Stimulated activated CD4-positive, alpha-beta T cell treated with anti-CD3 and anti-CD28 coated beads, Interleukin-2, amount 100 ng/mL, for 24 hours (primary cell): ENCODE data around the gene SLC16A3.

Experiments
- DNase-seq, 2 donors: peaks; one replicate each; pipeline ENCODE4 v3.0.0-alpha.2; 2020

Gene SLC16A3

DNA sequence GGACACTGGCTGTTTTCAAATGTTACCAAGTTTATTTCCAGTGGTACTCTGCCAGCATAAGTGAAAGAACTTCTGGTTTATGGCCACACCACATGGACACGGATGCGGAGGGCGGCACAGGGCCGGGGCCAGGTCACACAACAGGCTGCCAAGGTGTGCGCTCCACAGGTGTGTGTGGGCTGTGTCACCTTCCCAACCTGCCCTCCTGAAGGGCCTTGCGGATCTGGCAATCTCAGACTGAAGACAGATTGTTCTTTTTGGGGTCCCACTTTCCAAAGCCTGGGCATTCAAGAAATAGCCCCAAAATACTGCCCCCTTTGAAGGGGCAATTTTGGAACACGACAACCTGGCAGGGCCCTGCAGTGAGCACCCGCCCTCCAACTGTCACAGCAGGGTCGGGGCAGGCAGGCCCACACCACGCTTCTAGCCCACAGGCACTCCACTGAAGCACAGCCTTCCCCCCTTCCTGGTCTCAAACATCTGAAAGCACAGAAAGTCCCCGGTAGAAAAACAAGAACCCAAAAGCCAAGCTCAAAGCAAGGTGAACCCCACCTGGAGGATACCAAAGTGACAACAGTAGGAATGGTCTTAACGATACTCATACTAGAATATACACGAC, 41.1 kb downstream of the SLC16A3 start:
- DNase-seq, result no peak

DNA sequence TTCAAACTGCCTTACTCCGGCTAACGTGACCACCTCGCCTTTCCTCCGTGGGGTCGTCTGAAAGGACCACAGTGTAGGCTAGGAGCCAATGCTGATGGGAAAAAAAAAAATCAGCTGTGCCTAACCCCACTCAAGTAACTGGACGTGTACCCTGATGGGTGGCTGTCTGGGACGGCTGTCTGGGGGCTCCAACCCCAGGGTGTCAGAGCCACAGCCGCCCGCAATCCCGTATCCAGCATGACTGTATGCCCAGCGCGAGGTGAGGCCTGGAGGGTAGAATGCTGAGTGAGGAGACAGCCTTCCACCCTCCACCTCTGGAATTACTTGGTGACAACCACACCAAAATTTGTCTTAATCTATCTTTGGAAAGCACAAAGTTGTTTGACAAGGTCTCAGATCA, 41.8 kb downstream of the SLC16A3 start:
- no peak for DNase-seq

DNA sequence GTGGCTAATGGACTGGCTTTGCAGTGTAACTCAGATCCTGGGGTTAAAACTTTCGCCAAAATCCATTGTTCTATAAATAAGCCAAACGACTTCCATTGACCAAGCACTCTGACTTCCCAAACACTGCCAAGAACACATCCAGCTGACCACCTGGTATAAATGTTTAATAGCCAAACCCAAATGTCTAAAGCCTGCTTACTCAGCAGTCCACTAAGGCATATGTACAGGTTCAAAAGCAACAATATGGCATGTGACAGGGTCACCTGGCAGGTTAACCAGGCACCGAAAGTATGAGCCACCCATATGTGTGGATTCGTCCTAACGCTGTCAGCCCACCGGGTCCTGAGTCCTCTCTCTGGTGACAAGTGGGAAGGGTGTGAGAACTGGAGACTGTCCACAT, 42.6 kb downstream of the SLC16A3 start:
- DNase-seq, result no peak

DNA sequence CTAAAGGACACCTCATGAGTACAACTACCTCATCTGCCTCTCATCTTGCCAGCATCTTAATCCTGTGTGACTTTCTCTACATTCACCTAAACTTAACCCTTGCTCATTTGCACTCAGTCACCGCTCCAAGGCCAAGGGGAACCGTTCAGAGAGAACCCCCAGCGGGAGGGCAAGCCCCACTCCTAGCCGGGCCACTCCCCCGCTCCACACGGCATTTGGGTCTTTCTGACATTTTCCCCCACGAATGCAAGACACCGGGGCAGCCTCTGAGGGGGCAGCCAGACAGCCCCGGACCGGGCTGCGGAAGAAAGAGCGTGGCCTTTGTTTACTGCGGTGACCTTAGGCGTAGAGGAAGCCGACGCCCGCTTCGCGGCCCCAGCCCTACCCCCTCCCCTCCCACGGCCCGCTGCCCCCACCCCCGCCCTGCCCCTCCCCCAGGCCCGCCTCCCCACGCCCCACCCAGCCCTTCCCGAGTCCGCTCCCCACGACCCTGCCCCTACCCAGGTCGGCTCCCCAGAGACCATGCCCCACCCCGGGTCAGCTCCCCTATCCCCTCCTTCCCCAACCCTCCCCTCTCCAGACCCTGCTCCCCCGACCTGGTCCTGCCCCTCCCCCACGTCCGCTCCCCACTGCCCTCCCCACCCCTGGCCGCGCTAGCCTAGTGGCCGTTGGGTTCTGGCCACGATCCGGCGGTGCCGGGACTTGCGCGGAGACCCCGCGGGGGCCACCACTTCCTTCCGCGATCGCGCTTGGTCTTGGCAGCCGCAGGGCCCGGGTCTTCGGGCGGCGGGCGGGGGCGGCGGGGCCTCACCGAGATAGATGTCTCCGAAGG, 43.9 kb downstream of the SLC16A3 start:
- peak; percentile 38 to 42 for DNase-seq

DNA sequence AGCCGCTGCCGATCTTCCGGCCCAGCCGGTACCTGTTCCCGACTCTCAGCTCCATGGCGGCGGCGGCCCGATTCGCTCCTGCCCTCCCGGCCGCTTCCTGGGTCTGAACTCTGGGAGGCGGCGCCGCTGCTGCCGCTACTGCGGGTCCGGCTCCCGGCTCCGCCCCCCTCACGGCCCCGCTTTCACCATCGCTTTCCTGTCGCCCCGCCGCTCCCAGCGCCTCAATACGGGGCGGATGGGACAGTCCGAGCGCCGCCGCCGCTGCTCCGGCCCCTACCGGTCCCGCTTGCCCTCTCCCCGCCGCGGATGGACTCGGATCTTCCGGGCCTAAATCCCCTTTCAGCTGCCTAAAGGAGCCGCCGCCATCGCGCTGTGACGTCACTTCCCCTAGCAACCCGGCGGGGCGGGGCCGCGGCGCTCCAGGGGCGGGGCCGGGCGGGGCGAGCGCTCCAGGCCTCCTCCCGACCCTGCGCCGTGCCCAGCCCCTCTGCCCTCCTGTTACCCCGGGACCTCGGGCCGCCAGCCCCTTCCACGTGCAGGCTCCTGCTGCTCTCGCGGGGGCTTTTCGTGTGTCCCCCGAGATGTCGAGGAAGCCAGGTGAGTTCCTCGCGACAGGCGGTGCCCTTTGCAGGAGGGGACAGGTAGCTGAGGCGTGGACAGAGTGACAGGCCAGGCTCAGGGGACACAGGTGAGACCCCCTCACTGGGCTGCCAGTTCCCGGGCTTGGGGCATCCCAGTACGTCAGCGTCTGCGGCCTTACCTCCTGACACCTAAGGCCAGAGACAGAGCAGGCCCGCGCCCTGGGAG, 44.7 kb downstream of the SLC16A3 start, which contains the start of gene CSNK1D:
CSNK1D (minus strand) TSS at position 374 of the 807 bp plus-strand sequence; CDS start at position 55, 319 bp downstream.
- peak; percentile 95 to 96 for DNase-seq

DNA sequence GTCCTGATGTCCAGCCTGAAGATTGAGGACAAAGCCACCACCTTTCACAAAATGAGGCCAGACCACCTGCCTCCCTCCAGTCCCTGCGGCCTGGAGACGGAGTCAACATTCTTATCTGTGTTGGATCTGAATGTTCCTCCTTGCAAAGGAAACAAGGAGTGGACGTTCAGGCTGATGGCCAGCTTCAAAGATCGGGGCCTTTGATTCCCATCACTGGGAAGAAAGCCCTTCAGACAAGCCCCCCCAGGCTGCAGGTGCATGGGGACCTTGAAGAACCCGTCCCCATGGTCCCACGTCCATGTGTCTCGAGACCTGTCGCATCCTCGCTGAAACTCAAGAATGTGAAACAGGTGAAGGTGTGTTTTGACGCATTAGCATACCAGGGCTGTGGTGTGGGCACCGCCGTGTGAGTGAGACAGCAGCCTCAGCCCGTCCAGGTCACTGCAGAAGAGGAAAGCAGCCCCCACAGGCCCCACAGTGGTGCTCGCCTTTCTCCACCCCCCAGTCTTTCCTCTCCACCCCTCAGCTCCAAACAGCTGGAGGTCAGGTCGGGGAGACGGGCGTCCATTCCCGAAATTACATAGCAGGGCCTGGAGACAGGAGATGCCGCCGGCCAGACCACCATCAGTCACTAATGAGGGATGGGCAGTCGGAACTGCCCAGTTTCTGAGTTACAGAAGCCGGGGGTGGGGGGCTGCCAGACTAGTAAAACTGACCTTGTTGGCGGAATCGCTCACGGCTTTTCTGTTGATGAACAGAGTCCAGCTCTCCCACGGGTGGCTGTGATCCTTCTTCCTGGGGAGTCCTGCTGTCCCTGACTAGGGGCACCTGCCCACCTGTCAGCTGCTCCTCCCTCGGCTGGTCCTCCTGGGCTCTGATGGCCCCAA, 45.5 kb downstream of the SLC16A3 start:
- no peak for DNase-seq

DNA sequence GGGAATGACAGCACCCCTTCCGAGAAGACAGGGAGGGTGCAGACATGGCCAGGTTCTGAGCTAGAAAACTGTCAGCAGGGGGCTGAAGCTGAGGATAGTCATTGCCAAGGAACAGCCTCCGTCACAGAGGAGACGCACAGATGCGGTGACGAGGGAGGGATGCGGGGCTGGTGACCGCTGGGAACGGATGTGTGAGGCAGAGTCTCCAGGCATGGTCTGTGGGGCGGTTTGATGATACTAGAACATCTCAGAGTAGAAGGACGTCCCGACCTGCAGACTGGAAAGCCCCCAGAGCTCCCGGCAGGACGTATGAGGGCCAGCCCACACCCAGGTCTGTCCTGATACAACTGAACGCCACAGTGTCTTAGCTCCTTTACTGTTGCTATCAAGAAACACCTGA, 46.5 kb downstream of the SLC16A3 start:
- no peak for DNase-seq

DNA sequence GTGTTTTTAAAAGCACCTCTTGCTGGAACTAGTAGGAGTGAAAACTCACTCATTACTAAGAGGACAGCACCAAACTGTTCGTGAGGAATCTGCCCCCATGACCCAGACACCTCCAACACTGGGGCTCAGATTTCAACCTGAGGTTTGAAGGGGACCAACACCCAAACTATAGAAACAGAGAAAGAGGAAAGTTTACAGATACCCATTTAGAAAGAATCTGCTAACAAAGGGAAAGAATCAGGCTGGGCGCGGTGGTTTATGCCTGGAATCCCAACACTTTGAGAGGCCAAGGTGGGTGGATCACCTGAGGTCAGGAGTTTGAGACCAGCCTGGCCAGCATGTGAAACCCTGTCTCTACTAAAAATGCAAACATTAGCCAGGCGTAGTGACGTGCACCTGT, 48.1 kb downstream of the SLC16A3 start:
- no peak for DNase-seq

DNA sequence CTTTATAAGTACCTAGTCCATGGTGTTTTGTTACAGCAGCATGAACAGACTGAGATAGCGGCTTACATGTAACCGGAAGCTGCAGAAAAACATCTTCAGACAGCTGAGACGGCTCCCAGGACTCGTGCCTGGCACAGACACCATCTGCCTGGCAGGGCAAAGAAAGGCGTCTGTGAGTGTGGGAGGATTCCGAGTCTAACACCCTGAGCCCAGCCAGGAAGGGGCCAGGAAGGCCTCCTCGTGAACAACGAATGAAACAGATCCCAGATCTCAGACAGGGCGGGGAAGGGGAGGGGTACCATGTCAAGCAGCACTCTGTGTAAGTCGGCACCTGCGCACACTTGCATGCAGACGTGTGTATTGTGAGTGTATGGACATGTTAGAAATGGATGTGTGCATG, 49.0 kb downstream of the SLC16A3 start:
- DNase-seq, result no peak

DNA sequence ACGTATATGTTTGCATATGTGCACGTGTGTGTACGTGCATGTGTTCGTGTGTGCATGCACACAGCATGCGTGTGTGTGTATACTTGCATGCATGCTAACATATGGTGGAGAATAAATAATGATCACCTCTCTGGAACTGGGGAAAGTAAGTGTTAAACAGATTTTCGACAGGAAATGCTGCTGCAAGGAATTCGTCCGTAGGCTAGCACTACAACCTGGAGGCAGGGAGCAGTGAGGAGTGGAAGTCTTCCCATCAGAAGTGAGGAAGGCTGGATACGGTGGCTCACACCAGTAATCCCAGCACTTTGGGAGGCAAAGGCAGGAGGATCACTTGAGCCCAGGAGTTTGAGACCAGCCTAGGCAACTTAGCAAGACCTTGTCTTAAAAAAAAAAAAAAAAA, 49.5 kb downstream of the SLC16A3 start:
- no peak for DNase-seq

DNA sequence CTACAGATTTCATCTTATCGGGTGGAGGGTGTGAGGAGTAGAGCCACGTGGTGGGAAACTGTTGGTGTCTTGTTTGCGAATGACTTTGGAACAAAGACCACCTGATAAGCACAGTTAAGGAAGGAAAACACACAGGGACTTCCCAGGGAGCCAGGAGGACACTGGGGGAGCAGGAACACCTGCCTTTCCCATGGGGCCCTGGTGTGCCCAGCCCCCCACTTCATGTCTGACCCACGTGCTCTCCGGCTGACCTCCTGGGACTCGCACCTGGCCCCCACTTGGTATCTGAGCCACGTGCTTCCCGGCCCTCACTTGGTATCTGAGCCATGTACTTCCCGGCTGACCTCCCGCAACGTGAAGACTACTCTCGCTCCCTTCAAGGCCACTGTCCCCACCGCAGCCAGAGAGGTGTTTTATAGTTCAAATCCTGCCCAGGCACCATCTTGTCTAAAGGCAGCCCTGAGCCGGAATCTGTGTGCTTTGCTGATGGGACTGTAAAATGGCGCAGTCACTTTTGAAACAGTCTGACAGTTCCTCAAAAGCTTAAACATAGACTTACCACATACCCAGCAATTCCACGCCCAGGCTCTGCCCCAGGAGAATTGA, 50.0 kb downstream of the SLC16A3 start:
- DNase-seq, result no peak

DNA sequence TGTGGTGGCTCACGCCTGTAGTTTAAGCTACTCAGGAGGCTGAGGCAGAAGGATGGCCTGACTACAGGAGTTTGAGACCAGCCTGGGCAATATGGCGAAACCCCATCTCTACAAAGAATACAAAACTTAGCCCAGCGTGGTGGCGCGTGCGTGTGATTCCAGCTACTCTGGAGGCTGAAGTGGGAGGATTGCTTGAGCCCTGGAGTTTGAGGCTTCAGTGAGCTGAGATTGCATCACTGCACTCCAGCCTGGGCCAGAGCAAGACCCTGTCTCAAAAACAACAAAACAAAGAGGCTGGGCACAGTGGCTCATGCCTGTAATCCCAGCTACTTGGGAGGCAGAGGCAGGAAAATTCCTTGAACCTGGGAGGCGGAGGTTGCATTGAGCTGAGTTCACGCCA, 51.7 kb downstream of the SLC16A3 start:
- DNase-seq, result no peak

DNA sequence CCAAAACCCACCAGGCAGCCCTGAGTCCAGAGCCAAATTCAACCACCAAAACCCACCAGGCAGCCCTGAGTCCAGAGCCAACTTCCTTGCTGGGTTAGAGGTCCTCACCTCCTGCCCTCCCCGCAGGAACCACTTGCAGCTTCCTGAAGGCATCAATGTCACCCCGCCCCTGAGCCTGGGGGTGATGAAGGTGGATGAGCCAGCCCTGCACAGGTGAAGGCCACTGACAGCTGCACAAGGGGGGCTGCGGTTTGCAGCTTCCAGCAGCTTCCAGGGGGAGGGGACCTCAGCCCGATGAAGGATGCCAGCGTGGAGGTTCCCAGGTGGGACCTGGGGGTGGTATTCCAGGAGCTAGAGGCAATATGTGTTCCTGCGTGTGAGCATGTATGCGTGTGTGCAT, 52.2 kb downstream of the SLC16A3 start:
- DNase-seq, result no peak

DNA sequence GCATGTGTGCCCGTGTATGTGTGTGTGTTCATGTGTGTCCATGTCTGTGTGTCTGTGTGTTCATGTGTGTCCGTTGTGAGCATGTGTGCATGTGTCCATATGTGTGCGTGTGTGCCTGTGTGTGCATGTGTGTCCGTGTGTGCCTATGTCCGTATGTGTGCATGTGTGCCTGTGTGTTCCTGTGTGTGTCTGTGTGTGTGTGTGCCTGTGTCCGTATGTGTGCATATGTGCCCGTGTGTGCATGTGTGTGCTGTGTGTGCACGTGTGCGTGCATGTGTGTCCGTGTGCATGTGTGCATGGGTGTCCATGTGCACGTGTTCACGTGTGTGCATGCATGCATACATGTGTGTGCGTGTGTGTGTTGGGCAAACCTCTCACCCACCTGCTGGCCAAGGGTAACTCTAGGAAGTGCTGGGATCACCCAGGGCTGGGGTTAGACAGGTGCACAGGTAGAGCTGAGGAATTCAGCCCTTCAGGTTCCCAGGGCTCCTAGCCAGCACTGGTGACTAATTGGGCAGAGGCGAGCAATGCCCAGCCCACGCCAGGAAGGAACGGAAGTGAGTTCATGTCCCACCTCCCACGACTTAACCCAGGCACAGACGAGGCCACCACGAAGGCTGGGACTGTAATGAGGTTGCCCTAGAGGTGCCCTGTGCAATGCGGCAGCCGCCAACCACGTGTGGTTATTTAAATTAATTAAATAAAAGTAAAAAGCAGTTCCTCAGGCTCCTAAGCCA, 52.8 kb downstream of the SLC16A3 start:
- DNase-seq, result peak; percentile 62 to 68

DNA sequence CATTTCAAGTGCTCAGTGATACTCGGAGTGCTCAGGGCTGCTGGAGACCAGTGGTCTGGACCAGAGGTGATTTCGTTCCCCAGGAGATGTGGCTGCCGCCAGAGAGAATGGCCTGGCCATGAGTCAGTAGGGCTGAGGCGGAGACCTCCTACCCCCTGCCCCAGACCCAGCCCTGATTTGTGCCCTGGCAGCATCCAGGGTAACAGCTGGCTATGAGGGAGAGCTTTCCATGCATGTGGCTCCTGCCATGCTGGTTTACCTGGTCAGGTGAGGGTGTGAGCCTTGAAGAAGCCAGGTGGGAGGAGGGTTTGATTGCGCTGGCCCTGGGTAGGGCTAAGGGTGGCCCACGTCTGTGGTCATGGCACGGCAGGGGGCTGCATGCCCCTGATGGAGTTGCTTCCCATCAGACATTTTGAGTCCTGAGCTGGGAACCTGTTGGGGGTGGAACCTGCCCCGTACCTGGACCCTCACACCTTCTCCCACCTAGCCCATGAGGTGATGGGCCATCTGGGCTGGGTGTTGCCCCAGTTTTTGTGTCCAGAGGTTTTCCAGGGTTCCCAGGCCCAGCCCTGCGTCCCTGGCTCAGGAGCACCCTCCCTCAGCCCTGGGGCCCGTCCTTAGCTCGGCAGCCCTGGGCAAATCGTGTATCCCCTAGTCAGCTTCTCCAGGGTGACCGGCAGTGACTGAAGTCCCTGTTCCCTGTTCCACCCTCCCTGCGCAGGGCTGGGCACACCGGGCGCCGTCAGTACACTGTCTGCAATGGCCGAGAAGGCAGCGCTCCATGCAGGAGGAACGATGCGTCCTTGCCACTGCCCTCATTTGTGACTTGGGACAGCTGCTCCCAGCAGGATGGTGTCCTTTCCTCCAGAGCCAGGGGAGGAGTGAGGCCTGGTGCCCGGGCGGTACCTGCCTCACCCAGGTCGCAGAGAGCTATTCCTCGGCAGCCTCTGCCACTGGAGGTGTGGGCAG, 53.7 kb downstream of the SLC16A3 start:
- DNase-seq, result no peak

DNA sequence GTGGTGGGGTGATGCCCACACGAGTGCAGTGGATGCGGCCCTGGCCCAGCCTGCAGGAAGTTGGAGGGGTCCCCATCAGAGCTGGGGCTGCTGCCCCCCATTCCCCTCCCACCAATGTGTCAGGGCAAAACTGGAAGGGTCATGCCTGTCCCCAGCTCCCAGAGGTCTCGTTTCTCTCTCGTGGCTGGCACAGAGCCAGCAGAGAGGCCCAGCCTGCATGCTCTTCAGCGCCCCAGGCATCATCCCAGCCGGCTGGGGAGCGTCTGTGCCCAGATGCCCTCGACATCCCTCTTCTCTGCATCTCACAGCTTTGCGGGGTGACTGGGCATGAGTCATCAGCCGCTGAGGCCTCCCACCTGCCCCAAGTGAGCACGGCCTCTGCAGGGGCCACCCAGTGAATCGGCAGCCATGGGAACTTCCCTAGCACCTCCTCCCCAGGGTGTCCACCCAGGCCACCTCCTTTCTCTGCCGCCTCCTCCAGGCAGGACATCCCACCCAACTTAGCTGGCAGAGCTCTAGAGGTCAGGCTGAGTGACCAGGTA, 54.4 kb downstream of the SLC16A3 start:
- DNase-seq, result peak; percentile 68 to 70

DNA sequence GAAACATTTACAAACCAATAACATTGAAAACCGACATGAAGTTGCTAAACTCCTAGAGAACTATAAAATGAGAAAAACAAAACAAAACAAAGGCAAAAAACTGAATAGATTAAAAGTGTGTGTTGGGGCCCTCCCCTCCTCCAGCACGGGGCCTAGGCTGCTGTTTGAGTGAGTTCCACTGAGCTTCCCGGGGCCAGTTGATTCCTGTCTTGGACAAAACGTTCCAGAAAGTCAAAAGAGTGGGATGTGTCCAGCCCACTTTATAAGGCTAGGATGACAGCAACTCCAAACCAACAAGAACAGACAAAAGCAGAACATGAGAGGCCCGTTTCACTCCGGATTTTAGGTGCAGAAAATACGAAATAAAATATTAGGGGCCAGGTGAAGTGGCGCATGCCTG, 56.3 kb downstream of the SLC16A3 start:
- no peak for DNase-seq

DNA sequence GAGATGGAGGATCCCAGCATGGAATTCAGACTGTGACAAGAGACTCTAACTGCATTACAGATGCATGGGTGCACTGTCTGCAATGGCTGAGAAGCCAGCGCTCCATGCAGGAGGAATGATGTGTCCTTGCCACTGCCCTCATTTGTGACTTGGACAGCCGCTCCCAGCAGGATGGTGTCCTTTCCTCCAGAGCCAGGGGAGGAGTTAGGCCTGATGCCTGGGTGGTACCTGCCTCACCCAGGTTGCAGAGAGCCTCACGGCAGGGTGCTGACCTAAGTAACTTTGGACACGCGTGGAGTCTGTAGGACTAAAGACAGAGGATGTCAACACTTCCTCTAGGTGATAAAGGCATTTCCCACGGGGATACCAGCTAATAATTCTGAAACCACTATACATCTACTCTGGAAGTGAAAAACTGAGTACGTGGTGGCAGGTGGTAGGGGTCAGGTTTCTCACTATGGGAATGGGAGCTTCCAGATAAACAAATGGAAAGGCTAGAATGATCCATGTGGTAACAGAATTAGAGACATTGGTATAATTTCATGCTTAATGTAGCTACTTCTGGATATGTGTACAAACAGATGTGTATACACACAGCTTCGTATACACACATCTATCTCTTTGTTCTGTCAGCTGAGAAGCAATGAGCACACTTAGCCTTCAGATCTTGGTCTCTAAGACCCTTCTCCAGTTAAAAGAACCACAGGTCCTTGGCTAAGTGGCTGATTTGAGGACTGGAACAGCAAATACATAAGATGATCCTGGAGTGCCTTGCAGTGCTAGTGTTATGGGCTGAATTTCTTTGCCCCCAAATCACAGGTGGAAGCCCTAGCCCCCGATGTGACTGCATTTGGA, 58.4 kb downstream of the SLC16A3 start:
- DNase-seq, result no peak
